HCT116 (cell line): ENCODE measurements around the gene TMEM247. TPM values are rescaled to one million over a fixed set of nuclear protein-coding genes. Genes with fewer than 3 reads are reported as not detected.

Experiments used
- ATAC-seq: fragments of 200-7000 bp; cut with Tn5 transposase; 2 replicates; pipeline ENCODE4 v1.9.1; 2020; ENCODE audit warnings: mild to moderate bottlenecking, moderate library complexity
- BruUV-seq: library from RNA; stranded (reverse); fragments of 400-500 nt; replicated peaks from 2 replicates; lab custom pipeline; 2021; lab: Mats Ljungman, UMichigan
- CTCF ChIA-PET: fragments of 300-600 bp; sonication (Branson Sonifier 250); formaldehyde crosslinking; loops from one replicate; lab custom pipeline; 2021; ENCODE audit warnings: antibody characterized with exemption; lab: Charles Lee
- POLR2A ChIA-PET: fragments of 300-600, 350-600 bp; sonication (Branson Sonifier 250); formaldehyde crosslinking; loops from one replicate; lab custom pipeline; 2021; ENCODE audit warnings: antibody characterized with exemption; lab: Charles Lee
- RAD21 ChIA-PET, 2 experiments: fragments of 300-600 bp; sonication (Branson Sonifier 250); formaldehyde crosslinking; loops; one replicate each; lab custom pipeline; 2023; ENCODE audit warnings: low total read pairs in 2 of 2; ENCODE audit not compliant: uncharacterized antibody in 2 of 2, unreplicated experiment in 2 of 2, low non-redundant PET in 1 of 2; lab: Charles Lee
- DNase-seq: peaks from one replicate; pipeline ENCODE4 v3.0.0-alpha.2; 2010; ENCODE audit warnings: low read depth, low spot score
- H2AFZ ChIP-seq: fragments of 200-600 bp; shearing (Covaris generic), sonication (generic); 2 replicates; pipeline ENCODE4 v1.6.1; 2017; ENCODE audit warnings: low read depth, mixed run types, mixed read lengths, antibody characterized with exemption, low read length; ENCODE audit not compliant: poor library complexity, severe bottlenecking
- H3K27ac ChIP-seq: 2 replicates; pipeline ENCODE4 v1.5.1; 2012; ENCODE audit warnings: low read depth, low read length
- H3K27me3 ChIP-seq: fragments of 200-600 bp; sonication (generic); 2 replicates; pipeline ENCODE4 v1.6.1; 2016; ENCODE audit warnings: mixed run types, low read length, mixed read lengths; ENCODE audit not compliant: insufficient read depth
- H3K36me3 ChIP-seq, 2 experiments: fragments of 200-500 bp in 1 of 2; fragments of 200-600 bp in 1 of 2; sonication (Bioruptor generic) in 1 of 2; sonication (generic) in 1 of 2; 2 replicates each; pipeline versions ENCODE4 v1.5.1 to v1.6.1; 2014 to 2016; ENCODE audit warnings: low read length in 2 of 2, inconsistent platforms in 1 of 2, mixed read lengths in 1 of 2, mixed run types in 1 of 2; ENCODE audit not compliant: insufficient read depth in 2 of 2, control insufficient read depth in 1 of 2
- H3K4me1 ChIP-seq, 2 experiments: fragments of 200-600 bp in 1 of 2; sonication (generic) in 1 of 2; 2 replicates each; pipeline versions ENCODE4 v1.5.1 to v1.6.1; 2012 to 2017; ENCODE audit warnings: low read length in 2 of 2, inconsistent platforms in 1 of 2, mild to moderate bottlenecking in 1 of 2, mixed read lengths in 1 of 2, mixed run types in 1 of 2, moderate library complexity in 1 of 2; ENCODE audit not compliant: insufficient read depth in 2 of 2, control insufficient read depth in 1 of 2
- H3K4me2 ChIP-seq: fragments of 200-600 bp; sonication (generic); 2 replicates; pipeline ENCODE4 v1.6.1; 2017; ENCODE audit warnings: mixed run types, low read length, mixed read lengths
- H3K4me3 ChIP-seq, 2 experiments: fragments of 200-600 bp in 1 of 2; sonication (generic) in 1 of 2; replicated peaks in 1 of 2; 2 replicates each; pipeline ENCODE4 v1.5.1; 2011 to 2016; ENCODE audit warnings: low read length in 2 of 2, control low read depth in 1 of 2, low read depth in 1 of 2, mild to moderate bottlenecking in 1 of 2, mixed read lengths in 1 of 2, mixed run types in 1 of 2
- H3K79me2 ChIP-seq: fragments of 200-600 bp; sonication (generic); 2 replicates; pipeline ENCODE4 v1.6.1; 2017; ENCODE audit warnings: mild to moderate bottlenecking, mixed run types, low read length, moderate library complexity, mixed read lengths; ENCODE audit not compliant: insufficient read depth
- H3K9ac ChIP-seq: fragments of 200-600 bp; sonication (generic); 2 replicates; pipeline ENCODE4 v1.6.1; 2016; ENCODE audit warnings: low read length, mixed read lengths
- H3K9me2 ChIP-seq: fragments of 200-600 bp; sonication (generic), shearing (Covaris generic); 2 replicates; pipeline ENCODE4 v1.6.1; 2017; ENCODE audit warnings: mixed run types, mild to moderate bottlenecking, moderate library complexity; ENCODE audit not compliant: insufficient read depth
- H3K9me3 ChIP-seq, 2 experiments: fragments of 200-500 bp in 1 of 2; fragments of 200-600 bp in 1 of 2; sonication (Bioruptor generic) in 1 of 2; sonication (generic) in 1 of 2; 2 replicates each; pipeline ENCODE4 v1.6.1; 2014 to 2017; ENCODE audit warnings: low read length in 2 of 2, mixed read lengths in 2 of 2, inconsistent platforms in 1 of 2, low read depth in 1 of 2, mild to moderate bottlenecking in 1 of 2, mixed run types in 1 of 2, moderate library complexity in 1 of 2; ENCODE audit not compliant: control insufficient read depth in 1 of 2, insufficient read depth in 1 of 2
- H4K20me1 ChIP-seq: fragments of 200-600 bp; sonication (generic), shearing (Covaris generic); 2 replicates; pipeline ENCODE4 v1.6.1; 2017; ENCODE audit warnings: mixed run types, mild to moderate bottlenecking, moderate library complexity; ENCODE audit not compliant: insufficient read depth
- CBX3 ChIP-seq: IDR thresholded peaks from 2 replicates; pipeline ENCODE4 v1.6.1; 2012; ENCODE audit warnings: low read depth
- EGR1 ChIP-seq: IDR thresholded peaks from 2 replicates; pipeline ENCODE4 v1.6.1; 2012; ENCODE audit warnings: low read depth
- ELF1 ChIP-seq: IDR thresholded peaks from 2 replicates; pipeline ENCODE4 v1.6.1; 2012; ENCODE audit warnings: low read depth, borderline replicate concordance
- EZH2 ChIP-seq: fragments of 200-600 bp; sonication (generic); IDR thresholded peaks from 2 replicates; pipeline ENCODE4 v1.6.1; 2017; ENCODE audit warnings: antibody characterized with exemption, mixed run types
- EZH2phosphoT487 ChIP-seq: fragments of 200-600 bp; IDR thresholded peaks from 2 replicates; pipeline ENCODE4 v1.6.1; 2018; ENCODE audit warnings: antibody characterized with exemption, borderline replicate concordance
- FOSL1 ChIP-seq: IDR thresholded peaks from 2 replicates; pipeline ENCODE4 v1.6.1; 2012; ENCODE audit warnings: low read depth
- JUND ChIP-seq: IDR thresholded peaks from 2 replicates; pipeline ENCODE4 v1.6.1; 2012
- POLR2A ChIP-seq: IDR thresholded peaks from 2 replicates; pipeline ENCODE4 v1.7.0; 2011; ENCODE audit warnings: borderline replicate concordance; ENCODE audit not compliant: insufficient read depth, insufficient read length; ENCODE audit errors: extremely low read depth
- POLR2AphosphoS5 ChIP-seq: IDR thresholded peaks from 2 replicates; pipeline ENCODE4 v1.6.1; 2011; ENCODE audit warnings: mild to moderate bottlenecking, low read depth, low read length, moderate library complexity
- RAD21 ChIP-seq: IDR thresholded peaks from 2 replicates; pipeline ENCODE4 v1.6.1; 2012; ENCODE audit warnings: low read depth, mild to moderate bottlenecking
- SP1 ChIP-seq: IDR thresholded peaks from 2 replicates; pipeline ENCODE4 v1.6.1; 2012; ENCODE audit warnings: low read depth
- TCF7L2 ChIP-seq: IDR thresholded peaks from 2 replicates; pipeline ENCODE4 v1.7.0; 2011; ENCODE audit warnings: borderline replicate concordance, inconsistent platforms; ENCODE audit not compliant: insufficient read depth, insufficient read length; ENCODE audit errors: extremely low read depth
- YY1 ChIP-seq: IDR thresholded peaks from 2 replicates; pipeline ENCODE4 v1.6.1; 2011; ENCODE audit warnings: low read length, low read depth, moderate library complexity, mild to moderate bottlenecking; ENCODE audit not compliant: insufficient replicate concordance; ENCODE audit errors: extremely low read depth
- ZFX ChIP-seq: fragments of 450-650 bp; IDR thresholded peaks from 2 replicates; pipeline ENCODE4 v1.6.1; 2017
- ZNF274 ChIP-seq: fragments of 200-500 bp; sonication (Bioruptor generic); IDR thresholded peaks from 2 replicates; pipeline ENCODE4 v1.6.1; 2014; ENCODE audit warnings: mild to moderate bottlenecking, low read depth, low read length, inconsistent platforms
- intact Hi-C: fragments of 100-400 bp; cut with micrococcal nuclease; formaldehyde crosslinking; loops from 2 replicates; pipeline ENCODE4 v1.10.0; 2022
- total RNA-seq: library from RNA; stranded (reverse); gene quantifications from one replicate; pipeline ENCODE4 v1.2.1, GENCODE V29; 2021; ENCODE audit not compliant: unreplicated experiment
- TF ChIP-seq, protein P1 (sequence below): IDR thresholded peaks from 2 replicates; pipeline ENCODE4 v1.6.1; 2012
- TF ChIP-seq, protein P2 (sequence below): IDR thresholded peaks from 2 replicates; pipeline ENCODE4 v1.6.1; 2011; ENCODE audit warnings: mild to moderate bottlenecking, low read length, moderate library complexity; ENCODE audit not compliant: insufficient replicate concordance; ENCODE audit errors: extremely low read depth

The TMEM247 gene
- total RNA-seq, 1 experiment from 2014 or later = not detected

DNA sequence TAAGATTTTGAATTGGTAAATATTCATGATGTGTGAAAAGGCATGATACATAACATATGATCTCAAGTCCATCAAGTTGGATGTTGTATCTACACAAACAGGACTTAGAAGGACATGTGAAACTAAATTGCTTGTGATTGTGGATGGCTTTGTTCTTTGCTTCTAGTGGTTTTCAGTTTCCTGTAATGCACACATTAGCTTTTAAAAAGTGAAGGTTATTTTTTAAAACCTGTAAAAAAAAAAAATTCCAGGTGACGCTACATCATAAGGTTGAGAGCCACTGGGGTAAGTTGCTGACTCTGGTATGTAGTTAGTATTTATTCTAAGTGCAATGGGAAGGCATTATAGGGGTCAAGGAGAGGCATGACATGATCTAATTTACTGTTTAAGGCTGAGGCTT, 48.4 kb upstream of the TMEM247 start:
- no peaks in the 10 kb centered on the region for H3K36me3 ChIP-seq
- ChIA-PET RAD21 (no interaction called here), CTCF (no interaction called here), POLR2A (no interaction called here)
- no TSS peak for BruUV-seq
- no peaks in the 10 kb centered on the region for H3K9me3 ChIP-seq
- TF ChIP-seq POLR2A (no peak), CBX3 (no peak), EZH2 (no peak)
- H3K4me2 ChIP-seq = no peak overlapping the region
- intact Hi-C loops = no loop called here
- no peak overlapping the region for H3K27ac ChIP-seq
- DNase-seq (no peak), ATAC-seq (no peak)
- no peaks in the 10 kb centered on the region for H3K9me2 ChIP-seq
- no peaks in the 10 kb centered on the region for H3K27me3 ChIP-seq
- no peak overlapping the region for H3K9ac ChIP-seq
- no peaks in the 10 kb centered on the region for H3K79me2 ChIP-seq
- H4K20me1 ChIP-seq = no peaks in the 10 kb centered on the region
- no peaks in the 10 kb centered on the region for H3K4me1 ChIP-seq
- no peak overlapping the region for H3K4me3 ChIP-seq
- no peak overlapping the region for H2AFZ ChIP-seq

DNA sequence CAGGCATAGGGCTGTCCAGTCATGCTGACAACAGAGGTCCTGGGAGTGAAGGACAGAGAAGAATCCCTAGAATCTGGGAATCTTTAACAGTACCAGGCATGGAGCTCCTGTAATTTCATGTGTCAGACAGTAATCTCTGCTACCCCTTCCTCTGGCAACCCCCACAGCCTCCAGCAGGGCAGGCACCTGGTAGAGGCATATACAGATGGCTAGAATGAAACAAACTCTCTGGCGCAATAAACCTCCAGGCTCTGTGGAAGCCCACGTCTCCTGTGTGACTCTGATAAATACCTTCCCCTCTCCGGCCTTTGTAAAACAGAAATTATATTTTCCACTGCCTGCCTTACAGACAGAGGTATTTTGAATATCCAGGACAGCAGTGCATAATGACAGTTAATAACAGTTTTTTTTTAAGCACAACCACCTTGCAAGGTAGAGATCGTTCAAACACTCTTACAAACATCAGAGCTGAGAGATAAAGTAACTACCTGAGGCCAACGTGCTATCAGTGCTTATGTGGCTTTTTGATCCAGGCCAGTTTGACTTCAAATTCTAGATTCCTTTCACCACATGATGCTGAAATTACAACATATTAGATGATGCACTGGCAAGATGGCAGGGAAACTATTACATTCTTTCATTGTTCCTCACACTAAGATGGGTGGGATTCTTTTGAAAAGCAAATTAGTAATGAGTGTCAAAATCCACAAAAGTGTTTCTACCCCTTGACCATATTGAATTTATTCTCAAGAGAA, 47.7 kb upstream of the TMEM247 start:
- Histone ChIP-seq H3K4me2 (no peak overlapping the region), H3K9ac (no peak overlapping the region), H3K27ac (no peak overlapping the region), H4K20me1 (no peaks in the 10 kb centered on the region), H3K4me3 (no peak overlapping the region), H3K9me3 (no peaks in the 10 kb centered on the region), H2AFZ (no peak overlapping the region), H3K9me2 (no peaks in the 10 kb centered on the region), H3K27me3 (no peaks in the 10 kb centered on the region), H3K79me2 (no peaks in the 10 kb centered on the region), H3K4me1 (no peaks in the 10 kb centered on the region), H3K36me3 (no peaks in the 10 kb centered on the region)
- intact Hi-C loops = no loop called here
- RAD21 ChIA-PET = no interaction called here
- POLR2A ChIA-PET = no interaction called here
- ATAC-seq (no peak; the same call in 1 of the 2 replicates), DNase-seq (no peak)
- no TSS peak for BruUV-seq
- CTCF ChIA-PET = no interaction called here
- TF ChIP-seq YY1 = no peak
- TF ChIP-seq, protein P1, sequence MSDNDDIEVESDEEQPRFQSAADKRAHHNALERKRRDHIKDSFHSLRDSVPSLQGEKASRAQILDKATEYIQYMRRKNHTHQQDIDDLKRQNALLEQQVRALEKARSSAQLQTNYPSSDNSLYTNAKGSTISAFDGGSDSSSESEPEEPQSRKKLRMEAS = no peak
- TF ChIP-seq ZNF274 = no peak
- TF ChIP-seq EGR1 = no peak
- no peak for TF ChIP-seq TCF7L2
- TF ChIP-seq ELF1 = no peak
- no peak for TF ChIP-seq EZH2
- no peak for TF ChIP-seq SP1
- no peak for TF ChIP-seq CBX3
- no peak for TF ChIP-seq POLR2AphosphoS5
- no peak for TF ChIP-seq ZFX
- TF ChIP-seq EZH2phosphoT487 = no peak
- TF ChIP-seq, protein P2, sequence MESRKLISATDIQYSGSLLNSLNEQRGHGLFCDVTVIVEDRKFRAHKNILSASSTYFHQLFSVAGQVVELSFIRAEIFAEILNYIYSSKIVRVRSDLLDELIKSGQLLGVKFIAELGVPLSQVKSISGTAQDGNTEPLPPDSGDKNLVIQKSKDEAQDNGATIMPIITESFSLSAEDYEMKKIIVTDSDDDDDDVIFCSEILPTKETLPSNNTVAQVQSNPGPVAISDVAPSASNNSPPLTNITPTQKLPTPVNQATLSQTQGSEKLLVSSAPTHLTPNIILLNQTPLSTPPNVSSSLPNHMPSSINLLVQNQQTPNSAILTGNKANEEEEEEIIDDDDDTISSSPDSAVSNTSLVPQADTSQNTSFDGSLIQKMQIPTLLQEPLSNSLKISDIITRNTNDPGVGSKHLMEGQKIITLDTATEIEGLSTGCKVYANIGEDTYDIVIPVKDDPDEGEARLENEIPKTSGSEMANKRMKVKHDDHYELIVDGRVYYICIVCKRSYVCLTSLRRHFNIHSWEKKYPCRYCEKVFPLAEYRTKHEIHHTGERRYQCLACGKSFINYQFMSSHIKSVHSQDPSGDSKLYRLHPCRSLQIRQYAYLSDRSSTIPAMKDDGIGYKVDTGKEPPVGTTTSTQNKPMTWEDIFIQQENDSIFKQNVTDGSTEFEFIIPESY = no peak
- TF ChIP-seq RAD21 = no peak
- no peak for TF ChIP-seq FOSL1
- no peak for TF ChIP-seq JUND
